Testis (tissue), 2 donors: ENCODE results near the gene PCF11.

Experiments
- CTCF ChIP-seq, 3 experiments: fragments of 450-650 bp in 2 of 3; fragments of 200-600 bp in 1 of 3; sonication (generic) in 1 of 3; IDR thresholded peaks; one replicate each; pipeline ENCODE4 v1.5.1; 2016 to 2019; ENCODE audit warnings: antibody characterized with exemption in 3 of 3, mild to moderate bottlenecking in 2 of 3, moderate library complexity in 1 of 3
- POLR2A ChIP-seq: fragments of 450-650 bp; IDR thresholded peaks from one replicate; pipeline ENCODE4 v1.6.1; 2017; ENCODE audit warnings: antibody characterized with exemption, mild to moderate bottlenecking, moderate library complexity

DNA sequence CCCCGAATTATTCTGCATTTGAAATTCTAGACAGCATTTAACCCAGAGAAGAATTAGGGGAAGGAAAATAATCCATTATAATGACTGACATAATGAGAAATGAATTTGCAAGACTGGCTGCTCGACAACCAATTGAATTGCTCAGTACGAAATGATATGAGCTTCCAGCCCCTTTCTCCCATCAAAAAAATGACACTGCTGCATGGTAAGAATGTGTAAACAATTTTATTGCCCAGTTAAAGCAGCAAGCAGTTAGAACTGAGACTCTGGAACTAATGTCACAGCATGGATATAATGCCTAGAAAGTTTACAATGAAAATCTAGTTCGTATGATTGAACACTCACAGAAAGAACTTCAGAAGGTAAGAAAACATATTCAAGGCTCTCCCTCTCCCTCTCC lies 24.7 kb upstream of the PCF11 start:
- TF ChIP-seq CTCF (IDR thresholded peaks at IDR 0.05), result no peak
- no peak for TF ChIP-seq POLR2A
